ENCODE measurements around the gene ARMS2.

ARMS2 gene

DNA sequence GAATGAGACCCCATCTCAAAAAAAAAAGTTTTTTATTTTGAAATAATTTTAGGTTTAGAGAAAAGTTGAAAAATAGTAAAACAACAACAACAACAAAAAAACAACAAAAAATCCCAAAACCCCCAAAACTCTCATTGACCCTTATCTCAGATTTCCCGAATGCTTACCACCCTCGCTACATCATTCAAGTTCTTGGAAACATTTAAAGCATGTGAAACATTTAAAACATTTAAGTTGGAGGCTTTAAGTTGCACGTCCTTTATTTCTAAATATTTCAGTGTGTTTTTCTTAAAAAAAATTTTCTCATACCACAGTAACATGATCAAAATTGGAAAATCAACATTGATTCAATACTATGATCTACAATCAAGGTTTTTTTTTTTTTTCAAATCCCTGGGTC, 382 bp upstream of the ARMS2 start:
- no peak for DNase-seq

DNA sequence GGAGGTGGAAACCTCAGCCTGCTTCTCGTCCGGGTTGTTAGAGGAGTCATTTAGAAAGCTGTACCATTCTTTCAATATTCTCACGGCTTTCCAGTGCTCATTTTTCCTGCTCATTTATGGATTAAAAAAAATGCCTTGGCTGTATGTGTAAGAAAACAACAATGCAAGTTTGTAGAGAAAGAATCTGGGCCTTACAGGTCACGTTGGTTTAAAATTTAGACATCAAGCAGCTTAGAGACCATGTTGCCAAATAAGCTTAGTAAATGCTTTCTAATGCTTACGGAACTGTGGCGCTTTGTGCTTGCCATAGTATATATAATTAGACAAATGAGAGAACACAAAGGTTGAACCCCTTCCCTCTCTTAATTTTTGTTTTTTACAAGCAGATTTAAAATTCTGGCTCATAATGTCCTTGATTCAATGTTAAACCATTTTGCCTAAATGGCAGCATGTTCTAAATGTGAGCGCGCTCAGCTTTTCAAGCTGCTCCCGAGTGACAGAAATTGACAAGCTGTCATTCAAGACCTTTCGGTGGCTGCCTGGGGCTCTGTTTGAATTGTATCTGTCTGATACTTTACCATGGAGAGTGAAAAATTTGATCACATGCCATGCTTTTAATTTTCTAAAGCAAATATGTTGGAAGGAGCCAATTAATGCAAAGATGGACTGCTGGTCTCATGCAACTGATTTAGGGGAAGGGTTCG, 1.1 kb downstream of the ARMS2 start:
- DNase-seq, result no peak

GRCh38 chr10:122457934-122458333, 3.5 kb downstream of the ARMS2 start:
- DNase-seq, result no peak

DNA sequence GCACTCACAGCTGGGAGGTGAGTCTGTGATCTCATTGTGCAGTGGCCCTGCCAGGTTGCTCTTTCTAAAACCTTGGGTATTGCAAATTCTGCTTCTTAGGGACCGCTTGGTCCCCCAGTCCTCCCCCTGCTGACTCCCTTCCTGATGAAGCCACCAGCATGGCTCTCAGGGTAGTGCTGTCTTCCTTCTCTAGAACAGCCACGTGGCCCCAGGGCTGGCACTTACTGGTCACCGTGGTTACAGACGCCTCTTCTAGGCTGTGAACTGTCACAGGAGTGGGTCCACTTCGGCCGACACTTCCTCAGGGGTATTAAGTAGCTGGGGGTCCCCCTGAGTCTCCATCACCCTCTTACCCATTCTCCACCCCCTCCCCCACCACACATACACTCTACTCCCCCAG, 4.2 kb downstream of the ARMS2 start:
- DNase-seq, result no peak

- DNase-seq, result no peak
Observed at GRCh38 chr10:122459561-122460273, 5.3 kb downstream of the ARMS2 start.

- DNase-seq, result no peak
Observed at GRCh38 chr10:122460891-122461293, 6.4 kb downstream of the ARMS2 start.

DNA sequence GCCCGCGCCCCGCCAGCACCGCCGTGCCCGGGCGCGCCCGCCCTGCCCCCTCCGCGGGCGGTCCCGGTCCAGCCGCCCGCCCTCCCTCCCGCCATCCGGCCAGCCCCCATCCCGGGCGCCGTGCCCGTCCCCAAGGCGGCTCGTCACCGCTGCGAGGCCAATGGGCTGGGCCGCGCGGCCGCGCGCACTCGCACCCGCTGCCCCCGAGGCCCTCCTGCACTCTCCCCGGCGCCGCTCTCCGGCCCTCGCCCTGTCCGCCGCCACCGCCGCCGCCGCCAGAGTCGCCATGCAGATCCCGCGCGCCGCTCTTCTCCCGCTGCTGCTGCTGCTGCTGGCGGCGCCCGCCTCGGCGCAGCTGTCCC, 6.9 kb downstream of the ARMS2 start, which contains the start of gene HTRA1:
TSS of gene HTRA1 (plus strand) at position 187 of the 362 bp plus-strand sequence. CDS start at position 287, 100 bp downstream.
- DNase-seq, result peak; percentile 40

GRCh38 chr10:122461729-122462532, 7.5 kb downstream of the ARMS2 start:
- DNase-seq, result no peak

GRCh38 chr10:122462533-122463465, 8.3 kb downstream of the ARMS2 start:
- no peak for DNase-seq

GRCh38 chr10:122463466-122464249, 9.2 kb downstream of the ARMS2 start:
- no peak for DNase-seq

GRCh38 chr10:122464250-122464510, 9.7 kb downstream of the ARMS2 start:
- DNase-seq, result no peak

- no peak for DNase-seq
Observed at GRCh38 chr10:122464586-122464985, 10.1 kb downstream of the ARMS2 start.

DNA sequence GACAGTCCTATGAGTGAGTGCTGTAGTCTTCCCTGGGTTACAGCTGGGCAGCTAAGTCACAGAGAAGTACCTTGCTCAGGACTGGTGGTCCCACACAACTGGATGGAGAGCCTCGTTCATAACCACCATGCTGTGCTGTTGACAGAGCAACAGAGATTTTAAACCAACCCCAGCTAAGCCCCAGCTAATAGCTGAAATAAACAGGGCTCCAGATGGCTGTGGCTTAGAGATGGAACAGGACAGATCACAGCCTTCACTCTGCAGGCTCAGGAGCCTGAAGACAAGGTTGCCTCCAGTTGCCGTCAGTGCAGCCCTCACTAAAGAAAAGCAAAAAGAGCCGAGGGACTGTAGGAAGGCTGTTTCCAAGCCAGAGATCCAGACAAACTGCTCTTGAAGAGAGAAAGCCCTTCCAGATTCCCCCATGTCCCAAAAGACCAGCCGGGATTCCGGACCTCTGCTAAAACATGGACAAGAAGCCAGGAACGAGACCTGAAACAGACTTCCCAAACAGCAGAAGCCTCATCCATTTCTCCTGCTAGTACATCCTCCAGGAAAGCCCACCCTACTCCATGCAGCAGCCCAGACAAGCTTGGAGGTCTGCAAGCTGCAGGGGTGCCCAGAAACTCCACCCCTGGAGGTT, 11.1 kb downstream of the ARMS2 start:
- no peak for DNase-seq

DNA sequence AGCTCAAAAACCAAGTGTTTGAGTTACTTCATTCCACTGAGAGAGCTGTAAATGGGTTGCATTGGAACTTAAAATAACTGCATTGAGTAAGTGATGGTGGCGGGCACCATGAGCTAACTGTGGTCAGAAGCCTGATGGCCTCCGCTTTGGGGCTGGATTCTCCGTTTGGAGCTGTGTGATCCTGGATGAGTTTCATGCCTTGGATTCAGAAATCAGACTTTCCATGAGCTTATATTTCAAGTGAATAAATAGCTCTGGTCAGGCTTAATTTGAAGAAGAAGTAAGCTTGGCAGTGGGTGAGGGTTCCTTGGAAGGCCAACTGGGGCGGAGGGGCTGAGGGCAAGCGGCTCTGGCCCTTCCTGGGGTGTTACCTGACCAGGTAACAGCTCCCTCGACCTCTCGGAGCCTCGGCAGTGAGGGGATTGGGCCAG, 12.5 kb downstream of the ARMS2 start:
- no peak for DNase-seq

DNA sequence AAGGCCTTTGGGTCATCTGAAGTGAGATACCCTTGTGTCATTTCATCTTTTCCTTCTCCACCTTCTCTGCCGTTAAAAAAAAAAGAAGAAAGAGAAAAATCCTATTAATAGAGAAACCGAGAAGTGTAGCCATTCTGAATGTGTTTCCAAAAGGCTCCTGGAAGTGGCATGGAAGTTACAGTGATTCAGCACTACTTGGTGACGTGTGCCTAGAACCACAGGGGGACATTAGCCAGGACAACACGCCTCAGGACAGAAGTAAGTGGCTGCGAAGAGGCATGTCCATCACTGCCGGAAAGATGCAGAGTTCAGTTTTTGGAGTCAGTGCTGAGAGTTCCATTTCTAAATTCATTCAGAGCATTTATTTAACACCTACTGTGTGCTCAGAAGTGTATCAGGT, 13.2 kb downstream of the ARMS2 start:
- DNase-seq, result no peak

DNA sequence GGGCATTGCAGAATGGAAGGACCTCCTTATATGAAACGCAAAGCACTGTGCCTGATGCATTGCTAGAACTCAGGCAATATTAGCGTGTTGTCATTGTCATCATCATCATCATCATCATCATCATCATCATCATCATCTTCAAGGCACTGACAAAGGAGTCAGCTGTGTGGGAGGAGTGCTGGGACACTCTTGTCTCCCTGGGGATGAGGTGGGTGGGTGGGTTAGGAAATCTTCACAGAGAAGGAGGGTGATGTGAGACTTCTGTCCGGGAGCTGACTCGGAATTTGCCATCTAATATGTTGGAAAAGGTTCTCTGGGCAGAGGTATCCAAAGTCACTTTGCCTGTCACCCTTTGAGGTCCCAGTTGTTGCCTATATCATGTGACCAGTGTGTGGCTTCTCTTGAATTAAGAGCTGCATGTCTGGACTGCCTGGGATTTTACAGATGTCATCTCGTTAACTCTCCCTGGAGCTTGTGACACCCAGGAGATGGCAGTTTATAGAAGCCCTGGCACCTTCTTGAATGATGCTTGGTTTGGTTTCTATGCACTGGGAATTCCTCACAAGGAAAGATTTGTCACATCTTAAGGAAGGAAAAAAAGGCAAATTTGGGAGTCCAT, 14.0 kb downstream of the ARMS2 start:
- no peak for DNase-seq

GRCh38 chr10:122468926-122469781, 14.7 kb downstream of the ARMS2 start:
- peak; percentile 90 for DNase-seq

DNA sequence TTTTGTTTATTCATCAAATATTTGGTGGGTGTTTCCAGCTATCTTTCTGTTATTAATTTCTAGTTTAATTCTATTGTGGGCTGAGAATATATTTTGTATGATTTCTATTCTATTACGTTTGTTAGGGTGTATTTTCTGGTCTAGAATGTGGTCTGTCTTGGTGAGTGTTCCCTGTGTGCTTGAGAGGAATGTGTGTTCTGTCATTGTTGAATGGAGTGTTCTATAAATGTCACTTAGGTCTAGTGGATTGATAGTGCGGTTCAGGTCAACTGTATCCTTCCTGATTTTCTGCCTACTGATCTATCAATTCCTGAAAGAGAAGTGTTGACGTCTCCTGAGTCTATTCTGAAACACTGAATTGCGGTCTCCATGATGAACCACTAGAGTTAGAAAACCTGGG, 15.4 kb downstream of the ARMS2 start:
- no peak for DNase-seq

GRCh38 chr10:122471531-122472177, 17.2 kb downstream of the ARMS2 start:
- DNase-seq, result no peak
